Esophagus squamous epithelium (tissue), 5 donors: ENCODE measurements around the gene TSPAN18. TPM values are rescaled to one million over a fixed set of nuclear protein-coding genes. Genes with fewer than 3 reads are reported as not detected.

ENCODE experiments used
- DNase-seq: peaks from one replicate; lab custom pipeline; 2025; lab: John Stamatoyannopoulos, UW
- H3K27ac ChIP-seq, 4 donors: fragments of 200-600 bp; sonication (generic); one replicate each; pipeline ENCODE4 v1.5.1; 2016 to 2019; ENCODE audit warnings: mild to moderate bottlenecking in 1 of 4
- H3K27me3 ChIP-seq, 4 donors: fragments of 200-600 bp; sonication (generic); 1 replicate in 3 of 4; 2 replicates in 1 of 4; pipeline versions ENCODE4 v1.5.1 to v1.6.0; 2017 to 2021; ENCODE audit warnings: antibody characterized with exemption in 1 of 4
- H3K36me3 ChIP-seq, 3 donors: fragments of 200-600 bp; sonication (generic); one replicate each; pipeline ENCODE4 v1.5.1; 2016 to 2019
- H3K4me1 ChIP-seq, 3 donors: fragments of 200-600 bp; sonication (generic); one replicate each; pipeline ENCODE4 v1.5.1; 2017 to 2019
- H3K4me3 ChIP-seq, 4 donors: fragments of 200-600 bp; sonication (generic); 1 replicate in 3 of 4; 2 replicates in 1 of 4; pipeline ENCODE4 v1.5.1; 2016 to 2019; ENCODE audit warnings: mild to moderate bottlenecking in 2 of 4, moderate library complexity in 1 of 4
- H3K9me3 ChIP-seq, 3 donors: fragments of 200-600 bp; sonication (generic); one replicate each; pipeline ENCODE4 v1.5.1; 2016 to 2019
- CTCF ChIP-seq, 6 experiments: fragments of 450-650 bp in 4 of 6; fragments of 200-600 bp in 2 of 6; sonication (generic) in 2 of 6; IDR thresholded peaks; one replicate each; pipeline ENCODE4 v1.5.1; 2016 to 2019; ENCODE audit warnings: antibody characterized with exemption in 6 of 6, mild to moderate bottlenecking in 4 of 6, moderate library complexity in 4 of 6
- POLR2A ChIP-seq, 4 donors: fragments of 450-650 bp; IDR thresholded peaks; one replicate each; pipeline ENCODE4 v1.6.1; 2017; ENCODE audit warnings: antibody characterized with exemption in 4 of 4, mild to moderate bottlenecking in 4 of 4, moderate library complexity in 3 of 4
- WGBS, 2 donors: methylation state at CpG; one replicate each; pipeline ENCODE4 v1.1.5; 2018; 5-methylcytosine and 5-hydroxymethylcytosine counted together
- intact Hi-C: fragments of 100-400 bp; cut with DNase I; formaldehyde crosslinking; loops from one replicate; pipeline ENCODE4 v1.15.0; 2022
- total RNA-seq, 4 donors: library from RNA; depleted of rRNA; stranded (reverse); fragments of >200 nt; gene quantifications; one replicate each; pipeline ENCODE4 v1.1.0, GENCODE V29; 2016
- donor health status: DM: yes; HTN: yes; CAD: no.

Gene TSPAN18
- total RNA-seq, 4 donors from 2014 or later = 0.80 to 4.4 (median 2.0) TPM

- Histone ChIP-seq H3K36me3 (no peaks in the 10 kb centered on the region), H3K9me3 (no peaks in the 10 kb centered on the region), H3K4me3 (no peak overlapping the region), H3K27me3 (no peaks in the 10 kb centered on the region), H3K27ac (no peak overlapping the region), H3K4me1 (peaks cover 0 to 17% (median 4%) of the 10 kb centered on the region in 3 donors)
- WGBS, 2 donors = 80 to 92% methylated on average over 1 to 6 of the region's 7 CpGs
- intact Hi-C loops = no loop called here
- no peak for TF ChIP-seq POLR2A (IDR thresholded peaks at IDR 0.05)
- TF ChIP-seq CTCF (IDR thresholded peaks at IDR 0.05) = no peak
- DNase-seq = no peak
Observed at GRCh38 chr11:44963136-44963535, 236.4 kb downstream of the TSPAN18 start.

- no peak overlapping the region for H3K4me3 ChIP-seq
- H3K9me3 ChIP-seq = no peaks in the 10 kb centered on the region
- intact Hi-C loops = no loop called here
- no peak for TF ChIP-seq POLR2A (IDR thresholded peaks at IDR 0.05)
- TF ChIP-seq CTCF (IDR thresholded peaks at IDR 0.05) = no peak
- peaks cover 0 to 17% (median 4%) of the 10 kb centered on the region in 3 donors for H3K4me1 ChIP-seq
- WGBS, 2 donors = 86 to 92% methylated on average over 5 of the region's 5 CpGs
- no peak overlapping the region for H3K27ac ChIP-seq
- H3K27me3 ChIP-seq = no peaks in the 10 kb centered on the region
- DNase-seq = no peak
- no peaks in the 10 kb centered on the region for H3K36me3 ChIP-seq
Observed at GRCh38 chr11:44963948-44964347, 237.2 kb downstream of the TSPAN18 start.

- TF ChIP-seq CTCF (IDR thresholded peaks at IDR 0.05) (no peak), POLR2A (IDR thresholded peaks at IDR 0.05) (no peak)
- DNase-seq = no peak
- Histone ChIP-seq H3K4me1 (peaks cover 0 to 17% (median 4%) of the 10 kb centered on the region in 3 donors), H3K9me3 (no peaks in the 10 kb centered on the region), H3K27me3 (no peaks in the 10 kb centered on the region), H3K4me3 (no peak overlapping the region), H3K36me3 (no peaks in the 10 kb centered on the region), H3K27ac (no peak overlapping the region)
- WGBS, 2 donors = 67 to 74% methylated on average over 7 to 9 of the region's 9 CpGs
- intact Hi-C loops = no loop called here
Observed at GRCh38 chr11:44964526-44965209, 237.9 kb downstream of the TSPAN18 start.

- no peaks in the 10 kb centered on the region for H3K9me3 ChIP-seq
- H3K27me3 ChIP-seq = peaks cover 0 to 4% (median 0%) of the 10 kb centered on the region in 4 donors
- no peak for DNase-seq
- no peaks in the 10 kb centered on the region for H3K36me3 ChIP-seq
- no peak overlapping the region for H3K27ac ChIP-seq
- WGBS, 2 donors = 62 to 65% methylated on average over 6 of the region's 6 CpGs
- no peak for TF ChIP-seq CTCF (IDR thresholded peaks at IDR 0.05)
- no peak for TF ChIP-seq POLR2A (IDR thresholded peaks at IDR 0.05)
- H3K4me1 ChIP-seq = peaks cover 0 to 17% (median 4%) of the 10 kb centered on the region in 3 donors
- H3K4me3 ChIP-seq = no peak overlapping the region
- intact Hi-C loops = no loop called here
Observed at GRCh38 chr11:44966694-44967093, 239.9 kb downstream of the TSPAN18 start.

- Histone ChIP-seq H3K27me3 (peaks cover 0 to 4% (median 0%) of the 10 kb centered on the region in 4 donors), H3K4me1 (peaks cover 0 to 17% (median 4%) of the 10 kb centered on the region in 3 donors), H3K4me3 (no peak overlapping the region), H3K36me3 (no peaks in the 10 kb centered on the region), H3K27ac (no peak overlapping the region), H3K9me3 (no peaks in the 10 kb centered on the region)
- intact Hi-C loops = no loop called here
- 43% methylated on average over 3 of the region's 3 CpGs; no CpG with 5 or more reads in 1 of the 2 donors for WGBS, 2 donors
- no peak for DNase-seq
- TF ChIP-seq CTCF (IDR thresholded peaks at IDR 0.05) (no peak), POLR2A (IDR thresholded peaks at IDR 0.05) (no peak)
Observed at GRCh38 chr11:44967930-44968496, 241.3 kb downstream of the TSPAN18 start.
